Upper lobe of left lung (tissue), 4 donors: ENCODE data around the gene DDR2.

Source experiments
- EP300 ChIP-seq, 4 donors: sonication (generic); formaldehyde crosslinking; IDR thresholded peaks; one replicate each; pipeline ENCODE4 v1.5.1; 2017; ENCODE audit warnings: antibody characterized with exemption in 4 of 4, control low read depth in 2 of 4
- TF ChIP-seq, protein P1 (sequence below), 6 experiments: fragments of 450-650 bp in 4 of 6; fragments of 200-600 bp in 2 of 6; sonication (generic) in 2 of 6; IDR thresholded peaks; one replicate each; pipeline ENCODE4 v1.5.1; 2016 to 2019; ENCODE audit warnings: antibody characterized with exemption in 6 of 6

DNA sequence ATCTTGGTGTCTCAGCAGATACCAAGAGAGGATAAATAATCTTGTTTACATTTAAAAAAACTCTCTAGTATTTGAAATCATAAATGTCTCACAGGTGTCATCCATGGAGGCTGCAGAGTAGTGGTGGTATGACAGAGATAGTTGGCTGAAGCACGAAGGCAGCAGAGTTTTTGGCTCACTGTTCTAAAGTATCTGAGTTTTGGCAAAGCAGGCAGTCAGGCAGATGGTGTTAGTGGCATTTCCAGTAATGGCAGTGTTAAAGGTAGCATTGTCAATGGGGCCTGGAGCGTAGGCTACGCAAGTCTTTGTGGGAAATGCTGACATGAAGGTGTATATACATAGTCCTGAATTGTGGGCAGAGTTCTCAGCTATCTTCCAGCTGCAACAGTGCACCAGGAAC is 89.8 kb downstream of the DDR2 start:
- TF ChIP-seq EP300 (IDR thresholded peaks at IDR 0.05), result no peak
- TF ChIP-seq, protein P1, sequence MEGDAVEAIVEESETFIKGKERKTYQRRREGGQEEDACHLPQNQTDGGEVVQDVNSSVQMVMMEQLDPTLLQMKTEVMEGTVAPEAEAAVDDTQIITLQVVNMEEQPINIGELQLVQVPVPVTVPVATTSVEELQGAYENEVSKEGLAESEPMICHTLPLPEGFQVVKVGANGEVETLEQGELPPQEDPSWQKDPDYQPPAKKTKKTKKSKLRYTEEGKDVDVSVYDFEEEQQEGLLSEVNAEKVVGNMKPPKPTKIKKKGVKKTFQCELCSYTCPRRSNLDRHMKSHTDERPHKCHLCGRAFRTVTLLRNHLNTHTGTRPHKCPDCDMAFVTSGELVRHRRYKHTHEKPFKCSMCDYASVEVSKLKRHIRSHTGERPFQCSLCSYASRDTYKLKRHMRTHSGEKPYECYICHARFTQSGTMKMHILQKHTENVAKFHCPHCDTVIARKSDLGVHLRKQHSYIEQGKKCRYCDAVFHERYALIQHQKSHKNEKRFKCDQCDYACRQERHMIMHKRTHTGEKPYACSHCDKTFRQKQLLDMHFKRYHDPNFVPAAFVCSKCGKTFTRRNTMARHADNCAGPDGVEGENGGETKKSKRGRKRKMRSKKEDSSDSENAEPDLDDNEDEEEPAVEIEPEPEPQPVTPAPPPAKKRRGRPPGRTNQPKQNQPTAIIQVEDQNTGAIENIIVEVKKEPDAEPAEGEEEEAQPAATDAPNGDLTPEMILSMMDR (IDR thresholded peaks at IDR 0.05), result no peak
